GM12878 (cell line): ENCODE data around the gene LTBP3.
"Not testable (repeated sequence)": the region's sequence is repeated elsewhere in the genome, so short reads cannot be mapped to it uniquely, and the experiment has no call there.

Experiments used
- CTCF ChIP-seq, 3 experiments: IDR thresholded peaks in 2 of 3; conservative IDR thresholded peaks in 1 of 3; 2 replicates each; pipeline ENCODE4 v1.5.1; 2011; ENCODE audit warnings: low read depth in 3 of 3, low read length in 3 of 3, mild to moderate bottlenecking in 3 of 3, control low read depth in 2 of 3, moderate library complexity in 2 of 3, inconsistent platforms in 1 of 3, mixed read lengths in 1 of 3; ENCODE audit not compliant: control insufficient read depth in 2 of 3, insufficient read depth in 1 of 3; ENCODE audit errors: extremely low read depth in 1 of 3
- GATAD2B ChIP-seq: fragments of 450-650 bp; conservative IDR thresholded peaks from 2 replicates; pipeline ENCODE4 v1.6.1; 2017; ENCODE audit warnings: low read depth, mild to moderate bottlenecking, moderate library complexity
- NFYB ChIP-seq: IDR thresholded peaks from 2 replicates; pipeline ENCODE4 v1.6.1; 2011; ENCODE audit warnings: low read depth, mild to moderate bottlenecking, low read length, improper control_type of control experiment, moderate library complexity; ENCODE audit not compliant: insufficient read depth
- NKRF ChIP-seq: fragments of 450-650 bp; conservative IDR thresholded peaks from 2 replicates; pipeline ENCODE4 v1.6.1; 2017; ENCODE audit warnings: mild to moderate bottlenecking, moderate library complexity
- POLR2A ChIP-seq: IDR thresholded peaks from 2 replicates; pipeline ENCODE4 v1.6.1; 2011; ENCODE audit warnings: low read depth, mild to moderate bottlenecking, low read length
- RAD21 ChIP-seq: IDR thresholded peaks from 2 replicates; pipeline ENCODE4 v1.6.1; 2011; ENCODE audit warnings: mild to moderate bottlenecking, low read depth, low read length, moderate library complexity; ENCODE audit not compliant: insufficient read depth
- STAT3 ChIP-seq: IDR thresholded peaks from 2 replicates; pipeline ENCODE4 v1.6.1; 2011; ENCODE audit warnings: low read depth, low read length, improper control_type of control experiment
- ZNF592 ChIP-seq: fragments of 450-650 bp; IDR thresholded peaks from 2 replicates; pipeline ENCODE4 v1.6.1; 2017; ENCODE audit warnings: mild to moderate bottlenecking, moderate library complexity

- TF ChIP-seq ZNF592; CTCF (IDR thresholded peaks at IDR 0.05 in 2 of 3, conservative IDR thresholded peaks at IDR 0.05 in 1 of 3; ENCODE audit: control insufficient read depth in 2 of 3, extremely low read depth in 1 of 3, insufficient read depth in 1 of 3, low read depth in 3 of 3, low read length in 3 of 3); POLR2A; GATAD2B; RAD21; NKRF; STAT3; NFYB: not testable (repeated sequence)
Measured at GRCh38 chr11:65512311-65512710, 45.8 kb downstream of the LTBP3 start.
